ENCODE data around the gene NHLRC1. TPM values are rescaled to one million over a fixed set of nuclear protein-coding genes. Genes with fewer than 3 reads are reported as not detected.

NHLRC1 gene
- total and polyA plus RNA-seq, 9 of the 15 experiments (the other 6 are each of a cell fraction or from before 2014, with no cell fraction given) = not detected

DNA sequence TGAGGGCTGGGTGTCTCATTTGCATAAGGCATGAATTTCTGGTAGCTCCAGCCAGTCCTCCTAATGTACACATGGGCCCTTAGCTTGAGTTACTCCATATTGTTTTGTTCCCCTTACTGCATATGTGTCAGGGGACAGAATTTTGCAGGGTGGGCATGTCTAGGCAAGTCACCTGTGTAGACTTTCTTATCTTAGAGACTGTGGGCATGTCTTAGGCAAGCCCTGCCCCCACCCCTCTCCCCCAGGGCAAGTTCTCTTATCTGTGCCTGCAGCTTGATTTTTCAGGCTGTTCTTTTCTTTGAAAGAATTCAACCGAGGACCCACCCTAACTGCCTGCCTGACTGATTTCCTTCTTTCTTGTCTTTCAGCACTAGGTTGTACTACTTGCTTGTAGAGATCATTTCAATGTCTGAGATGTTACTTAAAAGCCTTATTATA, 32.1 kb downstream of the NHLRC1 start (continued):
- TF ChIP-seq MAZ (CRISPR knock-in tag; conservative IDR thresholded peaks at IDR 0.05 in 1 of 2, IDR thresholded peaks at IDR 0.05 in 1 of 2) (0 out of 4 replicates have a peak, but pooled peaks of 1 of the 2 experiments have one; percentile 30), FUS (optimal IDR thresholded peaks at IDR 0.05; ENCODE audit: low read depth, low read length) (no peak), HDAC3 (IDR thresholded peaks at IDR 0.05; ENCODE audit: borderline replicate concordance, partially characterized antibody) (peak; percentile 69), NCOR1 (IDR thresholded peaks at IDR 0.05) (peak; percentile 78), MCM2 (IDR thresholded peaks at IDR 0.05; ENCODE audit: low read depth) (no peak), ZMIZ1 (IDR thresholded peaks at IDR 0.05; ENCODE audit: low read depth in 2 of 2, low read length in 2 of 2) (peak in 1 of 2 experiments; percentile 48; a peak in 1 of 4 replicates), CBFA2T2 (conservative IDR thresholded peaks at IDR 0.05) (peak; percentile 84), GATA2 (CRISPR knock-in tag; IDR thresholded peaks at IDR 0.05) (peak; percentile 85), VEZF1 (CRISPR knock-in tag; IDR thresholded peaks at IDR 0.05) (peak; percentile 53), ZNF311 (CRISPR knock-in tag; IDR thresholded peaks at IDR 0.05) (peak; percentile 67; the same call in 1 of the 2 replicates), NR4A1 (CRISPR knock-in tag; IDR thresholded peaks at IDR 0.05) (no peak), NR4A1 (tag; IDR thresholded peaks at IDR 0.05) (peak; percentile 94), HDAC2 (IDR thresholded peaks at IDR 0.05) (0 out of 2 replicates have a peak, but pooled peaks have one; percentile 14), HMG20A (CRISPR knock-in tag; conservative IDR thresholded peaks at IDR 0.05) (no peak), SMARCB1 (IDR thresholded peaks at IDR 0.05; ENCODE audit: insufficient read length, low read depth) (no peak), ZFP36 (IDR thresholded peaks at IDR 0.05; ENCODE audit: low read depth, low read length, partially characterized antibody) (peak; percentile 99), MTF1 (CRISPR knock-in tag; IDR thresholded peaks at IDR 0.05; ENCODE audit: borderline replicate concordance) (no peak), CC2D1A (IDR thresholded peaks at IDR 0.05) (peak; percentile 64; the same call in 1 of the 2 replicates)
- TF ChIP-seq, protein P1, sequence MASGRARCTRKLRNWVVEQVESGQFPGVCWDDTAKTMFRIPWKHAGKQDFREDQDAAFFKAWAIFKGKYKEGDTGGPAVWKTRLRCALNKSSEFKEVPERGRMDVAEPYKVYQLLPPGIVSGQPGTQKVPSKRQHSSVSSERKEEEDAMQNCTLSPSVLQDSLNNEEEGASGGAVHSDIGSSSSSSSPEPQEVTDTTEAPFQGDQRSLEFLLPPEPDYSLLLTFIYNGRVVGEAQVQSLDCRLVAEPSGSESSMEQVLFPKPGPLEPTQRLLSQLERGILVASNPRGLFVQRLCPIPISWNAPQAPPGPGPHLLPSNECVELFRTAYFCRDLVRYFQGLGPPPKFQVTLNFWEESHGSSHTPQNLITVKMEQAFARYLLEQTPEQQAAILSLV (tag; IDR thresholded peaks at IDR 0.05) = peak; percentile 62; the same call in 1 of the 2 replicates
- TF ChIP-seq, protein P2, sequence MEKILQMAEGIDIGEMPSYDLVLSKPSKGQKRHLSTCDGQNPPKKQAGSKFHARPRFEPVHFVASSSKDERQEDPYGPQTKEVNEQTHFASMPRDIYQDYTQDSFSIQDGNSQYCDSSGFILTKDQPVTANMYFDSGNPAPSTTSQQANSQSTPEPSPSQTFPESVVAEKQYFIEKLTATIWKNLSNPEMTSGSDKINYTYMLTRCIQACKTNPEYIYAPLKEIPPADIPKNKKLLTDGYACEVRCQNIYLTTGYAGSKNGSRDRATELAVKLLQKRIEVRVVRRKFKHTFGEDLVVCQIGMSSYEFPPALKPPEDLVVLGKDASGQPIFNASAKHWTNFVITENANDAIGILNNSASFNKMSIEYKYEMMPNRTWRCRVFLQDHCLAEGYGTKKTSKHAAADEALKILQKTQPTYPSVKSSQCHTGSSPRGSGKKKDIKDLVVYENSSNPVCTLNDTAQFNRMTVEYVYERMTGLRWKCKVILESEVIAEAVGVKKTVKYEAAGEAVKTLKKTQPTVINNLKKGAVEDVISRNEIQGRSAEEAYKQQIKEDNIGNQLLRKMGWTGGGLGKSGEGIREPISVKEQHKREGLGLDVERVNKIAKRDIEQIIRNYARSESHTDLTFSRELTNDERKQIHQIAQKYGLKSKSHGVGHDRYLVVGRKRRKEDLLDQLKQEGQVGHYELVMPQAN (IDR thresholded peaks at IDR 0.05; ENCODE audit: borderline replicate concordance) = no peak
- TF ChIP-seq, protein P3, sequence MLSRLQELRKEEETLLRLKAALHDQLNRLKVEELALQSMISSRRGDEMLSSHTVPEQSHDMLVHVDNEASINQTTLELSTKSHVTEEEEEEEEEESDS (CRISPR knock-in tag; IDR thresholded peaks at IDR 0.05) = no peak

Data from K562 (cell line).